ENCODE results near the gene MSH4.

DNA sequence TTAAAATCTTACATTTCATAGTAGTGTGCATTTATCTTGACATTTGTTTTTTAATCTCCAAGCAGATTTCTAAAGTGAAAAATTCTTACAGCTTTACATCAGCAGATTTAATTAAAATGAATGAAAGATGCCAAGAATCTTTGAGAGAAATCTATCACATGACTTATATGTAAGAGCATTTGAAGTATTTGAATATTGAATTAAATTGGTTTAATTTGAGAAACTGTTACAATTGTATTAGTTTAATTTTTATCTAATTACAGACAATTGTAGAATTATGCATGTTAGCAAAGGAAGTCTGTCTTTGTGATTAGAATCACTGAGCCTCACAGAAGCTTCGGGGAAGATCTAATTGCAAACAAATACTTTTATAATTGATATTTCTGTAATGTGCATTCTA is 83.3 kb downstream of the MSH4 start:
- TF ChIP-seq ZNF302 (CRISPR knock-in tag; IDR thresholded peaks at IDR 0.05) (no peak), CBX2 (IDR thresholded peaks at IDR 0.05; ENCODE audit: borderline replicate concordance, low read depth) (no peak), RNF2 (IDR thresholded peaks at IDR 0.05; ENCODE audit: borderline replicate concordance, low read depth) (no peak)
- TF ChIP-seq, protein P1, sequence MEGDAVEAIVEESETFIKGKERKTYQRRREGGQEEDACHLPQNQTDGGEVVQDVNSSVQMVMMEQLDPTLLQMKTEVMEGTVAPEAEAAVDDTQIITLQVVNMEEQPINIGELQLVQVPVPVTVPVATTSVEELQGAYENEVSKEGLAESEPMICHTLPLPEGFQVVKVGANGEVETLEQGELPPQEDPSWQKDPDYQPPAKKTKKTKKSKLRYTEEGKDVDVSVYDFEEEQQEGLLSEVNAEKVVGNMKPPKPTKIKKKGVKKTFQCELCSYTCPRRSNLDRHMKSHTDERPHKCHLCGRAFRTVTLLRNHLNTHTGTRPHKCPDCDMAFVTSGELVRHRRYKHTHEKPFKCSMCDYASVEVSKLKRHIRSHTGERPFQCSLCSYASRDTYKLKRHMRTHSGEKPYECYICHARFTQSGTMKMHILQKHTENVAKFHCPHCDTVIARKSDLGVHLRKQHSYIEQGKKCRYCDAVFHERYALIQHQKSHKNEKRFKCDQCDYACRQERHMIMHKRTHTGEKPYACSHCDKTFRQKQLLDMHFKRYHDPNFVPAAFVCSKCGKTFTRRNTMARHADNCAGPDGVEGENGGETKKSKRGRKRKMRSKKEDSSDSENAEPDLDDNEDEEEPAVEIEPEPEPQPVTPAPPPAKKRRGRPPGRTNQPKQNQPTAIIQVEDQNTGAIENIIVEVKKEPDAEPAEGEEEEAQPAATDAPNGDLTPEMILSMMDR (IDR thresholded peaks at IDR 0.05) = no peak

Data from A549 (cell line).